Osteocyte (in vitro differentiated cells): ENCODE measurements around the gene USP15. TPM values are rescaled to one million over a fixed set of nuclear protein-coding genes. Genes with fewer than 3 reads are reported as not detected.

Experiments used
- DNase-seq: peaks from one replicate; pipeline ENCODE4 v3.0.0; 2021; ENCODE audit warnings: mixed read lengths; ENCODE audit not compliant: unreplicated experiment; ENCODE audit errors: extremely low spot score
- H3K27ac Mint-ChIP-seq: one replicate; pipeline ENCODE4 v1.8.0; 2021; ENCODE audit warnings: mild to moderate bottlenecking, mixed read lengths; ENCODE audit not compliant: unreplicated experiment
- H3K27me3 Mint-ChIP-seq: one replicate; pipeline ENCODE4 v1.8.0; 2021; ENCODE audit warnings: mixed read lengths; ENCODE audit not compliant: unreplicated experiment
- H3K36me3 Mint-ChIP-seq: one replicate; pipeline ENCODE4 v1.8.0; 2021; ENCODE audit warnings: mixed read lengths; ENCODE audit not compliant: unreplicated experiment
- H3K4me1 Mint-ChIP-seq: one replicate; pipeline ENCODE4 v1.8.0; 2021; ENCODE audit warnings: mixed read lengths; ENCODE audit not compliant: unreplicated experiment
- H3K4me3 Mint-ChIP-seq: one replicate; pipeline ENCODE4 v1.8.0; 2021; ENCODE audit warnings: mild to moderate bottlenecking, moderate library complexity, mixed read lengths; ENCODE audit not compliant: unreplicated experiment
- H3K9me3 Mint-ChIP-seq: one replicate; pipeline ENCODE4 v1.8.0; 2021; ENCODE audit warnings: mixed read lengths; ENCODE audit not compliant: unreplicated experiment
- total RNA-seq: library from RNA; stranded (reverse); gene quantifications from 2 replicates; pipeline ENCODE4 v1.2.1, GENCODE V29; 2021
- TF ChIP-seq, protein P1 (sequence below): fragments of 200-600 bp; sonication (generic); IDR thresholded peaks from 2 replicates; pipeline ENCODE4 v1.5.0; 2021; ENCODE audit warnings: antibody characterized with exemption, mild to moderate bottlenecking, moderate library complexity

Gene USP15
- total RNA-seq, 1 donor from 2014 or later, result 45.0 TPM

DNA sequence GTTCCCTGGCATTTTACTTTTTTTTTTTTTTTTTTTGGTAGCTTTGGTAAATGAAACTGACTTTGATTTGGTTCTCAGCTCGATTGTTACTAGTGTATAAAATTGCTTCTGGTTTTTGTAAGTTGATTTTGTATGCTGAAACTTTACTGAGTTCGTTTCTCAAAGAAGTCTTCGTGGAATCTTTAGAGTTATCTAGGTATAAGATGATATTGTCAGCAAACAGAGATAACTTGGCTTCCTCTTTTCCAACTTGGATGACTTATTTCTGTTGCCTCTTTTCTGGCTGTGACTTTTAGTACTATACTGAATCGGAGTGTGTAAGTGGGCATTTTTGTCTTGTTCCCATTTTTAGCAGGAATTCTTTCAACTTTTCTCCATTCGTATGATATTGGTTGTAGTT lies 28.1 kb downstream of the USP15 start:
- Mint-ChIP-seq H3K36me3 (peaks cover 19% of the 10 kb centered on the region), H3K4me1 (peaks cover 31% of the 10 kb centered on the region), H3K27me3 (no peaks in the 10 kb centered on the region), H3K27ac (no peak overlapping the region), H3K9me3 (peaks cover 24% of the 10 kb centered on the region), H3K4me3 (no peak overlapping the region)
- DNase-seq, result no peak
- TF ChIP-seq, protein P1, sequence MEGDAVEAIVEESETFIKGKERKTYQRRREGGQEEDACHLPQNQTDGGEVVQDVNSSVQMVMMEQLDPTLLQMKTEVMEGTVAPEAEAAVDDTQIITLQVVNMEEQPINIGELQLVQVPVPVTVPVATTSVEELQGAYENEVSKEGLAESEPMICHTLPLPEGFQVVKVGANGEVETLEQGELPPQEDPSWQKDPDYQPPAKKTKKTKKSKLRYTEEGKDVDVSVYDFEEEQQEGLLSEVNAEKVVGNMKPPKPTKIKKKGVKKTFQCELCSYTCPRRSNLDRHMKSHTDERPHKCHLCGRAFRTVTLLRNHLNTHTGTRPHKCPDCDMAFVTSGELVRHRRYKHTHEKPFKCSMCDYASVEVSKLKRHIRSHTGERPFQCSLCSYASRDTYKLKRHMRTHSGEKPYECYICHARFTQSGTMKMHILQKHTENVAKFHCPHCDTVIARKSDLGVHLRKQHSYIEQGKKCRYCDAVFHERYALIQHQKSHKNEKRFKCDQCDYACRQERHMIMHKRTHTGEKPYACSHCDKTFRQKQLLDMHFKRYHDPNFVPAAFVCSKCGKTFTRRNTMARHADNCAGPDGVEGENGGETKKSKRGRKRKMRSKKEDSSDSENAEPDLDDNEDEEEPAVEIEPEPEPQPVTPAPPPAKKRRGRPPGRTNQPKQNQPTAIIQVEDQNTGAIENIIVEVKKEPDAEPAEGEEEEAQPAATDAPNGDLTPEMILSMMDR, result no peak

DNA sequence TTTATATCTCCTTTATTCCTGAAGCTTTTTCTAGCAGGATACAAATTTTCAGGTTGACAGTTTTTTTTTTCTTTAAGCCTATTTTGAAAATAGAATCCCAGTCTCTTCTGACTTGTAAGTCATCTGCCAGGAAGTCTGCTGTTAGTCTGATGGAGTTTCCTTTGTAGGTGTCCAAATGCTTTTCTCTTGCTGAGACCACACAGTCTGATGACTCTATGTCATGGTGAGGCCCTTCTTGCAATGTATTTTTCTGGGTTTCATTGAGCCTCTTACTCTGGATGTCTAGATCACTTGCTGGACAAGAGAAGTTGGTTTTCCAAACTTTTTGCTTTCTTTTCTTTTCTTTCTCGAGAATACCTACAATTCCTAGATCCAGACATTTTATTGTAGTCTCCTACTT lies 30.6 kb downstream of the USP15 start:
- H3K27me3 Mint-ChIP-seq, result no peaks in the 10 kb centered on the region
- peaks cover 29% of the 10 kb centered on the region for H3K4me1 Mint-ChIP-seq
- H3K9me3 Mint-ChIP-seq, result peaks cover 20% of the 10 kb centered on the region
- TF ChIP-seq, protein P1, result no peak
- peaks cover 29% of the 10 kb centered on the region for H3K36me3 Mint-ChIP-seq
- no peak overlapping the region for H3K4me3 Mint-ChIP-seq
- no peak overlapping the region for H3K27ac Mint-ChIP-seq
- DNase-seq, result no peak

- H3K27ac Mint-ChIP-seq, result no peak overlapping the region
- no peak for DNase-seq
- H3K36me3 Mint-ChIP-seq, result peaks cover 39% of the 10 kb centered on the region
- no peaks in the 10 kb centered on the region for H3K27me3 Mint-ChIP-seq
- TF ChIP-seq, protein P1, result no peak
- H3K9me3 Mint-ChIP-seq, result peaks cover 20% of the 10 kb centered on the region
- H3K4me3 Mint-ChIP-seq, result no peak overlapping the region
- H3K4me1 Mint-ChIP-seq, result peaks cover 21% of the 10 kb centered on the region
These were observed 31.9 kb downstream of the USP15 start for GRCh38 chr12:62291864-62292760.

- TF ChIP-seq, protein P1, result no peak
These were observed 32.6 kb downstream of the USP15 start for GRCh38 chr12:62292761-62293344.

GRCh38 chr12:62294378-62294777 lies 34.2 kb downstream of the USP15 start:
- no peaks in the 10 kb centered on the region for H3K27me3 Mint-ChIP-seq
- peaks cover 47% of the 10 kb centered on the region for H3K36me3 Mint-ChIP-seq
- no peak overlapping the region for H3K27ac Mint-ChIP-seq
- TF ChIP-seq, protein P1, result no peak
- no peak overlapping the region for H3K4me3 Mint-ChIP-seq
- no peak for DNase-seq
- peaks cover 17% of the 10 kb centered on the region for H3K9me3 Mint-ChIP-seq
- peaks cover 17% of the 10 kb centered on the region for H3K4me1 Mint-ChIP-seq

More at GRCh38 chr12:62292761-62293344, 32.6 kb downstream of the USP15 start:
- Mint-ChIP-seq H3K36me3 (peaks cover 44% of the 10 kb centered on the region), H3K4me1 (peaks cover 19% of the 10 kb centered on the region), H3K9me3 (peaks cover 20% of the 10 kb centered on the region), H3K27ac (no peak overlapping the region), H3K4me3 (no peak overlapping the region), H3K27me3 (no peaks in the 10 kb centered on the region)
- DNase-seq, result no peak
